Measurements from ENCODE around the gene KLK4.
"Not testable (repeated sequence)": the region's sequence is repeated elsewhere in the genome, so short reads cannot be mapped to it uniquely, and the experiment has no call there.

The KLK4 gene

GRCh38 chr19:50896591-50897190, 14.5 kb downstream of the KLK4 start:
- TF ChIP-seq EZH2phosphoT487 (IDR thresholded peaks at IDR 0.05; ENCODE audit: low read depth) (no peak), CTCF (IDR thresholded peaks at IDR 0.05; ENCODE audit: low read depth, low read length) (no peak)
- Histone ChIP-seq H3K9ac (ENCODE audit: low read length) (peak overlapping the region; percentile 47; the same call in 1 of the 2 replicates), H3K36me3 (replicated peaks; ENCODE audit: low read depth, low read length) (no peaks in the 10 kb centered on the region), H3K9me3 (ENCODE audit: insufficient read depth, low read length) (peaks cover 6% of the 10 kb centered on the region; the same call in 1 of the 2 replicates), H3K27ac (ENCODE audit: low read length) (peak overlapping the region; percentile 78), H3K79me2 (ENCODE audit: low read length) (no peaks in the 10 kb centered on the region), H3K4me3 (ENCODE audit: low read length) (peak overlapping the region; percentile 56), H3K4me2 (ENCODE audit: low read length) (peak overlapping the region; percentile 85), H3K4me1 (ENCODE audit: low read length) (peaks cover 31% of the 10 kb centered on the region), H2AFZ (ENCODE audit: low read depth, low read length) (peak overlapping the region; percentile 44), H4K20me1 (ENCODE audit: insufficient read depth, low read length) (no peaks in the 10 kb centered on the region), H3K27me3 (ENCODE audit: low read depth, low read length) (0 out of 2 replicates have a peak, but pooled peaks cover 7% of the 10 kb centered on the region)

DNA sequence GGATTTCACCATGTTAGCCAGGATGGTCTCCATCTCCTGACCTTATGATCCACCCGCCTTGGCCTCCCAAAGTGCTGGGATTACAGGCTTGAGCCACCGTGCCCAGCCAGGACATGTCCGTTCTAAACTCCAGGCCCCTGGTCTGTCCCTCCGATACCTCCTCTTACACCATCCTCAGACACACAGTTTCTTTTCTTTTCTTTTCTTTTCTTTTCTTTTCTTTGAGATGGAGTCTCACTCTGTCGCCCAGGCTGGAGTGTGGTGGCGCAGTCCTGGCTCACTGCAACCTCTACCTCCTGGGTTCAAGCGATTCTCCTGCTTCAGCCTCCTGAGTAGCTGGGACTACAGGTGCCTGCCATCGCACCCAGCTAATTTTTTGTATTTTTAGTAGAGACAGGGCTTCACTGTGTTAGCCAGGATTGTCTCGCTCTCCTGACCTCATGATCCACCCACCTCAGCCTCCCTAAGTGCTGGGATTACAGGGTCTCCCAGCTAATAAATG, 15.1 kb downstream of the KLK4 start:
- H4K20me1 ChIP-seq (ENCODE audit: insufficient read depth, low read length); H3K79me2 ChIP-seq (ENCODE audit: low read length); H2AFZ ChIP-seq (ENCODE audit: low read depth, low read length); H3K9me3 ChIP-seq (ENCODE audit: insufficient read depth, low read length); H3K27me3 ChIP-seq (ENCODE audit: low read depth, low read length); H3K4me3 ChIP-seq (ENCODE audit: low read length); H3K9ac ChIP-seq (ENCODE audit: low read length); H3K36me3 ChIP-seq (replicated peaks; ENCODE audit: low read depth, low read length): not testable (repeated sequence)
- Histone ChIP-seq H3K27ac (ENCODE audit: low read length) (peak overlapping the region; percentile 78), H3K4me1 (ENCODE audit: low read length) (peaks cover 37% of the 10 kb centered on the region), H3K4me2 (ENCODE audit: low read length) (peak overlapping the region; percentile 85)

DNA sequence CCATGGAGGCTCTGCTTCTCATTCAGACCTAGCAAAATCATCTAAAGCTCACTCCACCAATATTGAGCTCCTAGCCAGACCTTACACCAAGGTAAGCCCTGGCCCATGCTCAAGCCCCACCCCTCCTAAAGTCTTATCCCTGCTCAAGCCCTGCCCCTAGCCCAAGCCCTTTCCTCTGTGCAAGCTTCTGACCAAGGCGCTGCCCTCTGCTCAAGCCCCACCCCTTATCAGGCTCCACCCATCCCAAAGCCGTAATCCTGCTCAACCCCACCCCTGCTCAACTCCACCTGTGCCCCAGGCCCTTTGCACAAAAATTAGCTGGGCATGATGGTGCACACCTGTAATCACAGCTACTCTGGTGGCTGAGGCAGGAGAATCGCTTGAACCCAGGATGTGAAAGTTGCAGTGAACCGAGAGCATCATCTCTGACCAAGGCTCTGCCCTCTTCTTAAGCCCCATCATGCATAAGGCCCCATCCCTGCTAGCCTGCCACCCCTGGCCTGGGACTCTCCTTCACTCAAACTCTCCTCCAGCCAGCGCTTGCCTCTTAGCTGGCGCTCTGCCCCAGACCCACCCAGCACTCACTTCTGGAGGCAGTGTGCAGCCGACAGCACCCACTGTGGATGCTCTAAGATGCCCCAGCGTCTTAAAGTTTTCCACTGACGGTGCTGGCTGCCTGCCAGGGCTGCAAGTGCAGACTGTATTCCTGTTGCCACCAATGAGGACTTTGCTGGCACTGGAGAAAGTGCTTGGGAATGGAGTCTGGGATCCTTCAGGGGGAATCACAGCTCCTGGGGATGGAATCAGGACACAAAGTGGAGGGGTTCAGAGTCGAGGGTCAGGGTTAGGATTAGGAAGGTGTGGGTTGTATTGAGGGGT, 16.5 kb downstream of the KLK4 start:
- no peak overlapping the region for H2AFZ ChIP-seq (ENCODE audit: low read depth, low read length)
- 0 out of 2 replicates have a peak, but pooled peaks cover 2% of the 10 kb centered on the region for H3K27me3 ChIP-seq (ENCODE audit: low read depth, low read length)
- H3K27ac ChIP-seq (ENCODE audit: low read length), result no peak overlapping the region
- H3K9ac ChIP-seq (ENCODE audit: low read length), result no peak overlapping the region
- H4K20me1 ChIP-seq (ENCODE audit: insufficient read depth, low read length), result no peaks in the 10 kb centered on the region
- TF ChIP-seq CTCF (IDR thresholded peaks at IDR 0.05; ENCODE audit: low read depth, low read length) (no peak), EZH2phosphoT487 (IDR thresholded peaks at IDR 0.05; ENCODE audit: low read depth) (no peak)
- H3K36me3 ChIP-seq (replicated peaks; ENCODE audit: low read depth, low read length), result no peaks in the 10 kb centered on the region
- no peak overlapping the region for H3K4me3 ChIP-seq (ENCODE audit: low read length)
- H3K4me2 ChIP-seq (ENCODE audit: low read length), result no peak overlapping the region
- H3K79me2 ChIP-seq (ENCODE audit: low read length), result no peaks in the 10 kb centered on the region
- peaks cover 46% of the 10 kb centered on the region for H3K4me1 ChIP-seq (ENCODE audit: low read length)
- H3K9me3 ChIP-seq (ENCODE audit: insufficient read depth, low read length), result peaks cover 6% of the 10 kb centered on the region; the same call in 1 of the 2 replicates

DNA sequence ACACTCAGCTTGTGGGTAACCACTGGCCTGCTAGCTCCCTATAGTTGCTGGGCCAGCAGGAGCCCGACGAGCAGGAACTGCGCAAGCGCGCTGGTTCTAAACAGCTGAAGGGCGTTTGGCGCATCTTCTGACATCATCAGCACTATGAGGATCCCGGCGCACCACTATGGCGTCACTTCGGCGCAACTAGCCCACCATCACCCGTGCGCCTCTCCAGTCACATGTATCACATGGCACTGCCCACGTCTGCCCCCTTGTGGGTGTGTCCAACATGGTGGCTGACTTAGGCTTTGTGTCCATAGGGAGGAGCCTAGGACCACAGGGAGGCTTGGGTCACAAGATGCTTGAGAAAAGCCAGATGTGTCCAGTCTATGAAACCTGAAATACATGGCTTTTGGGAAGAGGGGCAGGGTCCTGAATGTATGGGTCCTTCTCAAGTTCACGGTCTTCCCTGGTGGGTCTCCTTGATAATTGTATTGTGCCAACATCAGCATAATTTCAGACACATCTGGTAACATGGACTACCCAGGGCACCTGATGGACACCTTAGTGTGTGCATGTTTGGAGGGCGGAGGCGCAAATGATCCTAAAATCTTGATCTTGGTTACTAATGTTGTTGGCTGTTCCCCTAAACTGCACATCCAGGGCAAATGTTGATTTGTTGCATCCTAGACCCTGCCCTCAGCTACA, 18.0 kb downstream of the KLK4 start:
- Histone ChIP-seq H3K9me3 (ENCODE audit: insufficient read depth, low read length) (peaks cover 6% of the 10 kb centered on the region; the same call in 1 of the 2 replicates), H3K4me2 (ENCODE audit: low read length) (no peak overlapping the region), H3K79me2 (ENCODE audit: low read length) (no peaks in the 10 kb centered on the region), H3K36me3 (replicated peaks; ENCODE audit: low read depth, low read length) (no peaks in the 10 kb centered on the region), H3K4me1 (ENCODE audit: low read length) (peaks cover 38% of the 10 kb centered on the region), H4K20me1 (ENCODE audit: insufficient read depth, low read length) (no peaks in the 10 kb centered on the region), H3K4me3 (ENCODE audit: low read length) (no peak overlapping the region), H2AFZ (ENCODE audit: low read depth, low read length) (no peak overlapping the region), H3K9ac (ENCODE audit: low read length) (no peak overlapping the region), H3K27me3 (ENCODE audit: low read depth, low read length) (peaks cover 14% of the 10 kb centered on the region), H3K27ac (ENCODE audit: low read length) (no peak overlapping the region)
- TF ChIP-seq CTCF (IDR thresholded peaks at IDR 0.05; ENCODE audit: low read depth, low read length), result peak; percentile 50
- no peak for TF ChIP-seq EZH2phosphoT487 (IDR thresholded peaks at IDR 0.05; ENCODE audit: low read depth)
